Measurements from ENCODE around the gene VIPAS39.

VIPAS39 gene

DNA sequence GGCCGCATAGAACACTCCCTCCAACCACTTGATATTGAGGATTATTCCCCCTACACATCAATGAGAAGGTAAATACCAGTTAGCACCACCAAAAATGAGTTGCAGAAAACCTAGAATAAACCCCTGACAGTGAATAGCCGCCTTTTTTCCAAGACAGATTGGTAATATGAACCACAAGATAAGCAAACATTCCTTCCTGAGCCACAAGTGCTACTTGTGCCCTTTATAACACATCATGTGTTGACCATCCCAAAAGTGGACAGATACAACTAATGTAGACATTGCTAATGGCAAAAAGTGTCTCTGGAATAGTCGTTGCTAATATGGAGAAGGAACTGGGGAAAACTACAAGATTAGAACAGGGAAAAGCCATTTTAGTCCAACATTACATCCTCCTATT, 51.3 kb downstream of the VIPAS39 start:
- DNase-seq (ENCODE audit: low read depth), result no peak

DNA sequence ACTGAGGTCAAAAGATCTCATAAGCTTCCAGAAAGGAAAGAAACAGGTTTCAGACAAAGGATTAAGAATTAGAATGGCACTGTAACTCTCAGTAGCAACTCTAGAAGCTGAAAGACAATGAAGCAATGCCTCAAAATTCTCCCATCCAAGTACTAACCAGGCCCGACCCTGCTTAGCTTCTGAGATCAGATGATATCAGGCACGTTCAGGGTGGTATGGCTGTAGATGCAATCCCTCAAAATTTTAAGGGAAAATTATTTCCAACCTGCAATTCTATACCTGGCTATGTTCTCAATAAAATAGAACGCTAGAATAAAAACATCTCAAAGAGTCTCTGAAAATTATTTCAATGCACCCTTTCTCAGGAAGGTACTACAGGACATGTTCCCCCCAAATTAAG, 53.6 kb downstream of the VIPAS39 start:
- no peak for DNase-seq (ENCODE audit: low read depth)

DNA sequence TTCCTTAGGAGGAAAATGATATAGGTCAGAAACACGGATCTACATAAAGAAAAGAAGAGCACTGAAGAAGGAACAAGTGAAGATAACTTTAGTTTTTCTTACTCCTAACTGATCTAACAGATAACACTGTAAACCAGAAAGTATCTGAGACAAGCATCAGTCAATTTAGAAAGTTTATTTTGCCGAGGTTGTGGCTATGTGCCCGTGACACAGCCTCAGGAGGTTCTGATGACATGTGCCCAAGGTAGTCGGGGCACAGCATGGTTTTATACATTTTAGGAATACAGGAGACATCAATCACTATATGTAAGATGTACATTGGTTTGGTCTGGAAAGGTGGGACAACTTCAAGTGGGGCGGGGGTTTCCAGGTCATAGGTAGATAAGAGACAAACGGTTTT, 57.2 kb downstream of the VIPAS39 start:
- DNase-seq (ENCODE audit: low read depth), result no peak

DNA sequence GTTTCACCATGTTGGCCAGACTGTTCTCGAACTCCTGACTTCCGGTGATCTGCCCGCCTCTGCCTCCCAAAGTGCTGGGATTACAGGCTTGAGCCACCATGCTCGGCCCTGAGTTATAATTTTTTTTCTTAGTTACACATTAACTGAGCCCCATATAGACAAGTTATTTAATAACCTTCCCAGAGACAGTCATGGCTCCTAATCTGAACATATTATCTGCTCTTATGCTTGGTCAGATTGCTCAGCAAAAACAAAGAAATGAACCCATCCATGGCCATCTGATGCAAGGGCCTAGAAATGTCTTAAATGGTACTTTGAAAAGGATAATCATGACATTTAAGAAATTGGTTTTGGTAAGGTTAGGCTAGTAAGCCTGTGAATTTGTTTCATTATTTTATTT, 67.2 kb downstream of the VIPAS39 start:
- no peak for DNase-seq (ENCODE audit: low read depth)

DNA sequence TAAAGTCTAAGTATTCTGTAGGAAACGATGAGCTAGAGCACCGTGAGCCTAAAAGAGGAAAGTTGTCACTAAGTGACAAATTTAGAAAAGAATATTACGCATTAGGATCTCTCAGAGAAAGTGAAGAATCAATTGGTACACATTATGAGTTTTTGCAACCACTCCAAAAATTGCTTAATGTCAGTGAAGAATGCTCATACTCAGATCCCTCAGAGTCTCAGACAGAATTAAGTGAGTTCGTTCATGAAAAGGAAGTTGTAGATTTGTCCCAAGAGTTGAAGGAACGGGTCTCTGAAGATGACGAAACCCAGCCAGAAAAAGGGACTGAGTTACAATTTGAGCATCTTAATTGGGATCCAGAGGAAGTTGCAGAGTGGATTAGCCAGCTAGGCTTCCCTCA, 78.7 kb downstream of the VIPAS39 start:
- no peak for DNase-seq (ENCODE audit: low read depth)

DNA sequence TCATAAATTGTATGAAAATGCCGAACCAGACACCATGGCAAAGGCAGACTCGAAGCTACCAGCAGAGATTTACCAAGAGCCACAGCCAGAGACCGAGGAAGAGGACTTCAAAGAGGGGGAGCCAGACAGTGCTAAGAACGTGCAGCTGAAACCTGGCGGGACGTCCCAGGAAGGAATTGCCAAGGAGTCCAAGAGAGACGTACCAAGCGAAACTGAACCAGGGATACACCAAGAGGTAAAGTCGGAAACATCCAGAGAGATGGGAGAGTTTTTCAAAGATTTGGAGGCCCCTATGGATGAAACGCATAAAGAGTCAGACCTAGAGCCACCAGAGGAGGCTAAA, 79.9 kb downstream of the VIPAS39 start:
- no peak for DNase-seq (ENCODE audit: low read depth)

DNA sequence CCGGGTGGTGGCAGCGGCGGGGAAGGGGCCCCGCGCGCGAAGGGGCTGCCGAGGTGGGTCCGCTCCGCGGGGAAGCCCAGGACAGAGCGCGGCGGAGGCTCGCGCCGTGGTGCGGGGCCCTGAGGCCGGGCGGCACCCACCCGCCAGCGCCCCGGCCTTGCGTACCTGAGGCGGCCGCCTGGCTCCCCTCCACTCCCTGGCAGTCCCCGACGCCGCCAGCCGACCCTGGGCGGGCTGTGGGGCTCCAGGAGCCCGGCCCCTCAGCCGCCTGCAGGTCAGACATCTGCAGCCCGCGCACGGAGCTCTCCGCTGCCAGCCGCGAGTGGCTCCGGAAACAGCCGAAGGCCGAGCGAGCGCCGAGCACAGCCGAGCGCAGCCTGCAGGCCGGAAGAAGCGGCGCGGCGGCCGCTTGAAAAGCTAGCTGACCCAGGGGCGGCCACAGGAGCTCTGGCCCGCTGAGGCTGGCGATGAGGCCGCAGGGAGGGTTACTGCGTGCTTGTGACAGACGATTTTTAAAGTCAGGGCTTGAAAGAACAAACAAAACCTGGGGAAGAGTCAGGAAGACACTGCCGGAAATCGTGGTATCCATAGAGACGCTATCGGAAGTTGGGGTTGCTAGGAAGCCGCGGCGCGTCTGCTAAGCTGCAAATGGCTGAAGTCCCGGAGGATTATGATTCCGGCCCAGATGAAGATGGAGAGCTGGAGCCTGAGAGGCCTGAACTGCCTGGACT, 80.5 kb downstream of the VIPAS39 start, which contains the start of the genes SAMD15 and TMED8:
TSS of gene SAMD15 (plus strand) at position 609 of the 731 bp plus-strand sequence. CDS start at position 649, 40 bp downstream.
TSS of gene TMED8 (minus strand) at position 324 of the 731 bp plus-strand sequence. CDS start at position 283, 41 bp downstream.
- DNase-seq (ENCODE audit: low read depth), result peak; percentile 60
